Naive B cell (primary cell): ENCODE results near the gene GFM2. TPM values are rescaled to one million over a fixed set of nuclear protein-coding genes. Genes with fewer than 3 reads are reported as not detected.
"Not testable (repeated sequence)": the region's sequence is repeated elsewhere in the genome, so short reads cannot be mapped to it uniquely, and the experiment has no call there.

Experiments
- ATAC-seq, 2 donors: fragments of 150-1000 bp; cut with Tn5 transposase; 2 replicates each; pipeline ENCODE4 v1.10.0; 2021; ENCODE audit warnings: low read depth in 2 of 2, mild to moderate bottlenecking in 2 of 2, moderate library complexity in 2 of 2
- DNase-seq: peaks from one replicate; pipeline ENCODE4 v3.0.0; 2022
- H3K27ac Mint-ChIP-seq, 6 donors: one replicate each; pipeline ENCODE4 v1.8.0; 2020 to 2022; ENCODE audit warnings: mild to moderate bottlenecking in 6 of 6, mixed read lengths in 6 of 6, moderate library complexity in 5 of 6, inconsistent platforms in 2 of 6
- H3K27me3 Mint-ChIP-seq, 3 donors: one replicate each; pipeline ENCODE4 v1.8.0; 2021 to 2022; ENCODE audit warnings: mixed read lengths in 3 of 3, mild to moderate bottlenecking in 1 of 3
- H3K36me3 Mint-ChIP-seq, 2 donors: one replicate each; pipeline ENCODE4 v1.8.0; 2020 to 2022; ENCODE audit warnings: mixed read lengths in 2 of 2, inconsistent platforms in 1 of 2, mild to moderate bottlenecking in 1 of 2
- H3K4me1 Mint-ChIP-seq, 3 donors: one replicate each; pipeline ENCODE4 v1.8.0; 2020 to 2022; ENCODE audit warnings: mixed read lengths in 3 of 3, inconsistent platforms in 1 of 3, mild to moderate bottlenecking in 1 of 3, moderate library complexity in 1 of 3
- H3K4me3 Mint-ChIP-seq, 8 donors: one replicate each; pipeline ENCODE4 v1.8.0; 2020 to 2022; ENCODE audit warnings: mild to moderate bottlenecking in 8 of 8, mixed read lengths in 8 of 8, moderate library complexity in 8 of 8, inconsistent platforms in 2 of 8
- H3K9me3 Mint-ChIP-seq, 7 donors: one replicate each; pipeline ENCODE4 v1.8.0; 2020 to 2022; ENCODE audit warnings: mixed read lengths in 7 of 7, mild to moderate bottlenecking in 5 of 7, inconsistent platforms in 2 of 7, moderate library complexity in 1 of 7
- polyA plus RNA-seq, 6 donors: library from polyadenylated mRNA; unstranded; fragments of 300-500 nt; fragmentation: Illumina TruSeq; gene quantifications; one replicate each; pipeline ENCODE4 v1.2.3, GENCODE V29; 2021; ENCODE audit warnings: low read depth in 6 of 6

Gene GFM2
- polyA plus RNA-seq, 6 donors from 2014 or later = 7.1 to 13.0 (median 10.5) TPM

DNA sequence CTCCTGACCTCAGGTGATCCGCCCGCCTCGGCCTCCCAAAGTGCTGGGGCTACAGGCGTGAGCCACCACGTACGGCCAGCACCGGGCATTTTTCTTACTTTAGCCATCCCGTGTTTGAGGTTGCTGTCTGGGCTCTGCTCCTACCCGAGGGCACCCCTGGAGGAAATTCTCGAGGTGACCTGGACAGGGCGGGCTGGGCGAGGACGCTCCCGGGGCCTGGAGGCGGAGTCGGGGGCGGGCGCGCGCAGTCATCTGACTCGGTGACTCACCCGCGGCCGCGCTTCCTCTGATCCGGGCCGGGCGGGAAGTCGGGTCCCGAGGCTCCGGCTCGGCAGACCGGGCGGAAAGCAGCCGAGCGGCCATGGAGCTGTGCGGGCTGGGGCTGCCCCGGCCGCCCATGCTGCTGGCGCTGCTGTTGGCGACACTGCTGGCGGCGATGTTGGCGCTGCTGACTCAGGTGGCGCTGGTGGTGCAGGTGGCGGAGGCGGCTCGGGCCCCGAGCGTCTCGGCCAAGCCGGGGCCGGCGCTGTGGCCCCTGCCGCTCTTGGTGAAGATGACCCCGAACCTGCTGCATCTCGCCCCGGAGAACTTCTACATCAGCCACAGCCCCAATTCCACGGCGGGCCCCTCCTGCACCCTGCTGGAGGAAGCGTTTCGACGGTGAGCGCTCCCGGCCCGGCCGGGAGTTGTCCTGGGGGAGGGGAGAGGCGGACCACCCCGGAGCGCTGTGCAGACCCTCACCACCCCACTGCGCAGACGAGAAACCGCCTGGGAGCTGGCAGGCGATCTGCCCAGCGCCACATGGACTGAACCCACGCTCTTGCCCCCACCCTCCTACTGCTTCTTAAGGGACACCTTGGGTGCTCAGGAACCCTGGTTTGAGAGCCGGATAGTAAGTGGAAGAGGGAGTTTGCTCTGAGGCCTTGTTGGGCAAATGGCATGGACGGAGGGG lies 81.7 kb downstream of the GFM2 start, which contains the start of gene HEXB:
Gene HEXB, plus strand, starts transcription at position 334 of the 952 bp plus-strand sequence. Its CDS starts 28 bp downstream, at position 362.
- Mint-ChIP-seq H3K27me3 (no peaks in the 10 kb centered on the region), H3K27ac (peak within 1 kb of the TSS; percentile 74 to 93 (median 90)), H3K36me3 (peaks cover 0 to 5% of the 10 kb centered on the region in 2 donors), H3K4me3 (peak within 1 kb of the TSS; percentile 75 to 94 (median 88)), H3K4me1 (peaks cover 14 to 25% (median 22%) of the 10 kb centered on the region in 3 donors), H3K9me3 (no peaks in the 10 kb centered on the region)
- peak; percentile 75 to 76 for ATAC-seq
- DNase-seq = peak; percentile 74

GRCh38 chr5:74679966-74680365 lies 87.0 kb downstream of the GFM2 start:
- no peak for ATAC-seq
- no peak overlapping the region for H3K27ac Mint-ChIP-seq
- peak overlapping the region in 1 of 8 donors; percentile 33 for H3K4me3 Mint-ChIP-seq

DNA sequence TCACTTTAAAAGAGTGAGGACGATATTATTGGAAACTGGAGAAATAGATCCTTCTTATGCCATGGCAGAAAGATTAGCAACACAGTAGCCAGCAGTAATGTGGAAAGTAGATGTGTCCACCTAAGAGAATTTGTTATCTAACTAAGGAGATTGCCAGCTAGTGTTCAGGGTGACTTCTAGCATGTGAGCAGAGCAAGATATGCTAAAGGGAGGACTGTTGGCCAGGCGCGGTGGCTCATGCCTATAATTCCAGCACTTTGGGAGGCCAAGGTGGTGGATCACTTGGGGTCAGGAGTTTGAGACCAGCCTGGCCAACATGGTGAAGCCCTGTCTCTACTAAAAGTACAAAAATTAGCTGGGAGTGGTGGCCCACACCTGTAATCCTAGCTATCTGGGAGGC lies 87.6 kb downstream of the GFM2 start:
- not testable (repeated sequence) for H3K4me3 Mint-ChIP-seq, ATAC-seq, DNase-seq, H3K27me3 Mint-ChIP-seq, H3K36me3 Mint-ChIP-seq, H3K27ac Mint-ChIP-seq, H3K4me1 Mint-ChIP-seq, H3K9me3 Mint-ChIP-seq

More at GRCh38 chr5:74679966-74680365, 87.0 kb downstream of the GFM2 start:
- Mint-ChIP-seq H3K4me1 (peaks cover 0 to 6% (median 5%) of the 10 kb centered on the region in 3 donors), H3K27me3 (no peaks in the 10 kb centered on the region), H3K36me3 (no peaks in the 10 kb centered on the region), H3K9me3 (no peaks in the 10 kb centered on the region)
- no peak for DNase-seq

GRCh38 chr5:74678123-74678522 lies 88.8 kb downstream of the GFM2 start:
- not testable (repeated sequence) for H3K4me1 Mint-ChIP-seq, ATAC-seq, H3K9me3 Mint-ChIP-seq, H3K27me3 Mint-ChIP-seq, H3K4me3 Mint-ChIP-seq, H3K27ac Mint-ChIP-seq, DNase-seq, H3K36me3 Mint-ChIP-seq

DNA sequence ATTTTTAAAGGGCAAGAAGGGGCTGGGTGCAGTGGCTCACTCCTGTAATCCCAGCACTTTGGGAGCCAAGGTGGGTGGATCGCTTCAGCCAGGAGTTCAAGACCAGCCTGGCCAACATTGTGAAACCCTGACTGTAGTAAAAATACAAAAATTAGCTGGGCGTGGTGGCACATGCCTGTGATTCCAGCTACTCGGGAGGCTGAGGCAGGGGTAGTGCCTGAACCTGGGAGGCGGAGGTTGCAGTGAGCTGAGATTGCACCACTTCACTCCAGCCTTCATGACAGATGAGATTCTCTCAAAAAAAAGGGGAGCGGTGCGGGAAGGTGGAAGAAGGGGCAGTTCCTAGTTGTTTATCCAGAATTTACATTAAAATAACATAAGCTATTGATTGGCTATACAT lies 90.5 kb downstream of the GFM2 start:
- ATAC-seq, DNase-seq, H3K36me3 Mint-ChIP-seq, H3K27ac Mint-ChIP-seq, H3K4me1 Mint-ChIP-seq, H3K9me3 Mint-ChIP-seq, H3K4me3 Mint-ChIP-seq: not testable (repeated sequence)
- peaks cover 3 to 22% (median 10%) of the 10 kb centered on the region in 3 donors for H3K27me3 Mint-ChIP-seq

GRCh38 chr5:74673011-74673790 lies 93.7 kb downstream of the GFM2 start:
- H3K4me3 Mint-ChIP-seq = no peak overlapping the region

GRCh38 chr5:74672215-74672877 lies 94.6 kb downstream of the GFM2 start:
- ATAC-seq = no peak
- Mint-ChIP-seq H3K9me3 (peaks cover 0 to 11% (median 8%) of the 10 kb centered on the region in 7 donors), H3K27ac (no peak overlapping the region), H3K4me1 (no peaks in the 10 kb centered on the region), H3K36me3 (peaks cover 0 to 3% of the 10 kb centered on the region in 2 donors), H3K4me3 (no peak overlapping the region), H3K27me3 (peaks cover 11 to 33% (median 20%) of the 10 kb centered on the region in 3 donors)
- no peak for DNase-seq

More at GRCh38 chr5:74673011-74673790, 93.7 kb downstream of the GFM2 start:
- Mint-ChIP-seq H3K4me1 (no peaks in the 10 kb centered on the region), H3K36me3 (peaks cover 0 to 3% of the 10 kb centered on the region in 2 donors), H3K27ac (no peak overlapping the region), H3K27me3 (peaks cover 11 to 33% (median 20%) of the 10 kb centered on the region in 3 donors), H3K9me3 (peaks cover 0 to 11% (median 8%) of the 10 kb centered on the region in 7 donors)
- DNase-seq (no peak), ATAC-seq (no peak)

Other genes starting within 250 kb of the GFM2 start
- 10 to 100 TPM in 1 of 6 donors, 1 to 10 TPM in 5; 3.3 to 10.3 (median 4.9) TPM for gene ENC1, start 126.4 kb downstream of the GFM2 start, polyA plus RNA-seq
- gene HEXB, start 81.9 kb downstream of the GFM2 start, polyA plus RNA-seq = 10 to 100 TPM; 62.4 to 87.8 (median 69.8) TPM
- gene NSA2, start 132 bp upstream of the GFM2 start, polyA plus RNA-seq = 10 to 100 TPM; 39.9 to 93.1 (median 64.7) TPM
- 1 to 10 TPM; 3.0 to 9.2 (median 7.5) TPM for gene FAM169A, start 99.3 kb upstream of the GFM2 start, polyA plus RNA-seq